ENCODE measurements around the gene ZSCAN26.

The ZSCAN26 gene

DNA sequence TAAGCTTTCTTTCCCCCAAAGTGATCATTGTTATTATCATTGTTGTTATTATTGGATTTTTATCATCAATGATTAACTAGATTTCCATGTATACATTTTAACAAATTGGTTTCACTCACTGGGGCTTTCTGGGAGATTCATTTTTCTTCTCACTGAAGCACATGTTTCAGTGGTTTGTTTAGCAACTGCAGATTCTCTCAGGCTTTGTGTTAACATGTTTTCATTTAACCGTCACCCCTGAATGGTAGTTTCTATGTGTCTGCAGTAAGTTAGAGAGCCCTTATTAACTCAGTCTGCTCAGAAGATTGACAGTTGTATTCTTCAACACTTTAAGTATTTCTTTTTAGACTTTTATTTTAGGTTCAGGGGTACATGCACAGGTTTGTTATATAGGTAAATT, 27.3 kb upstream of the ZSCAN26 start:
- Mint-ChIP-seq H3K27me3 (ENCODE audit: low read depth) (no peaks in the 10 kb centered on the region), H3K4me1 (no peaks in the 10 kb centered on the region)
- TF ChIP-seq, protein P1, sequence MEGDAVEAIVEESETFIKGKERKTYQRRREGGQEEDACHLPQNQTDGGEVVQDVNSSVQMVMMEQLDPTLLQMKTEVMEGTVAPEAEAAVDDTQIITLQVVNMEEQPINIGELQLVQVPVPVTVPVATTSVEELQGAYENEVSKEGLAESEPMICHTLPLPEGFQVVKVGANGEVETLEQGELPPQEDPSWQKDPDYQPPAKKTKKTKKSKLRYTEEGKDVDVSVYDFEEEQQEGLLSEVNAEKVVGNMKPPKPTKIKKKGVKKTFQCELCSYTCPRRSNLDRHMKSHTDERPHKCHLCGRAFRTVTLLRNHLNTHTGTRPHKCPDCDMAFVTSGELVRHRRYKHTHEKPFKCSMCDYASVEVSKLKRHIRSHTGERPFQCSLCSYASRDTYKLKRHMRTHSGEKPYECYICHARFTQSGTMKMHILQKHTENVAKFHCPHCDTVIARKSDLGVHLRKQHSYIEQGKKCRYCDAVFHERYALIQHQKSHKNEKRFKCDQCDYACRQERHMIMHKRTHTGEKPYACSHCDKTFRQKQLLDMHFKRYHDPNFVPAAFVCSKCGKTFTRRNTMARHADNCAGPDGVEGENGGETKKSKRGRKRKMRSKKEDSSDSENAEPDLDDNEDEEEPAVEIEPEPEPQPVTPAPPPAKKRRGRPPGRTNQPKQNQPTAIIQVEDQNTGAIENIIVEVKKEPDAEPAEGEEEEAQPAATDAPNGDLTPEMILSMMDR (IDR thresholded peaks at IDR 0.05; ENCODE audit: unreplicated experiment in 3 of 3), result no peak

DNA sequence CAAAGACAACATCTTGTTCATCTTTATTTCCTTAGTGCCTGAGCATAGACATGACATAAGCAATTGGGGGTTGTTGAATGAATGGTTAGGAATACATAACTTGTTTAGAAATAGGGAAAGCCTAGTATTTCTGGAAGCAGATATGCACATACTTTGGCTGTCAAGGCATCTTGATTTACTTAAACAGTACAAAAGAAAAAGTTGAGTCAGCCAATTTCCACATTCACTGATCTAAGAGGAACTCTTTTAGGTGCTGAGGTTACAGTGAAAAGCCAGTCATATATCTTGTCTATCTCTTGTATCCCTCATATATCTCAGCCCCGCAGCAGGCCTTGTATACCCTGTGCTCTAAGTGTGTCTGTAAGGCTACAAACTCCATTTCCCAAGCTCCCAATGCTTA, 26.5 kb upstream of the ZSCAN26 start:
- H3K9me3 Mint-ChIP-seq, result no peaks in the 10 kb centered on the region
- peaks cover 58% of the 10 kb centered on the region for H3K36me3 Mint-ChIP-seq (ENCODE audit: low read depth)
- TF ChIP-seq, protein P1 (IDR thresholded peaks at IDR 0.05; ENCODE audit: unreplicated experiment in 3 of 3), result no peak
- no peaks in the 10 kb centered on the region for H3K4me1 Mint-ChIP-seq
- H3K27me3 Mint-ChIP-seq (ENCODE audit: low read depth), result no peaks in the 10 kb centered on the region
- no peak overlapping the region for H3K27ac Mint-ChIP-seq
- H3K4me3 Mint-ChIP-seq, result no peak overlapping the region

More for the DNA sequence above, 27.3 kb upstream of the ZSCAN26 start:
- Mint-ChIP-seq H3K9me3 (no peaks in the 10 kb centered on the region), H3K4me3 (no peak overlapping the region), H3K27ac (no peak overlapping the region), H3K36me3 (ENCODE audit: low read depth) (peaks cover 61% of the 10 kb centered on the region)

DNA sequence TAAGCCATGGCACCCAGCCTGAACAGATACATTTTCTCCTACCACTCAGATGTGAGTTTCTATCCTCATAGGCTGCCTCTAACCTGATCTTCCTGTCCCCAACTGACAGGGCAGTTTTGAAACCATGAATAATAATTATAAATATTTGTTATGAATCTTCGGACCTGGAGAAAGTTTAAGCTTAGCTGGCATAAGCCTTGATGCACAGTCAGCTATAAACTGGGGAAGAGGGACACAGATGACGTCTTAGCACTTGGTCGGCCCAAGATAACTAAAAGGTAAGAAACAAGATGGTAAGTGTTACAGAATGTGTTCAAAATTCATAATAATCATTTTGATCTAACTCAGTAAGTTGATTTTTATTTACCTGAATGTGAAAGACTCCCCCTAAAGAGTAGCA, 23.0 kb upstream of the ZSCAN26 start:
- no peaks in the 10 kb centered on the region for H3K27me3 Mint-ChIP-seq (ENCODE audit: low read depth)
- H3K36me3 Mint-ChIP-seq (ENCODE audit: low read depth), result peaks cover 57% of the 10 kb centered on the region
- H3K9me3 Mint-ChIP-seq, result no peaks in the 10 kb centered on the region
- H3K4me1 Mint-ChIP-seq, result no peaks in the 10 kb centered on the region
- no peak overlapping the region for H3K27ac Mint-ChIP-seq
- TF ChIP-seq, protein P1 (IDR thresholded peaks at IDR 0.05; ENCODE audit: unreplicated experiment in 3 of 3), result no peak
- no peak overlapping the region for H3K4me3 Mint-ChIP-seq

DNA sequence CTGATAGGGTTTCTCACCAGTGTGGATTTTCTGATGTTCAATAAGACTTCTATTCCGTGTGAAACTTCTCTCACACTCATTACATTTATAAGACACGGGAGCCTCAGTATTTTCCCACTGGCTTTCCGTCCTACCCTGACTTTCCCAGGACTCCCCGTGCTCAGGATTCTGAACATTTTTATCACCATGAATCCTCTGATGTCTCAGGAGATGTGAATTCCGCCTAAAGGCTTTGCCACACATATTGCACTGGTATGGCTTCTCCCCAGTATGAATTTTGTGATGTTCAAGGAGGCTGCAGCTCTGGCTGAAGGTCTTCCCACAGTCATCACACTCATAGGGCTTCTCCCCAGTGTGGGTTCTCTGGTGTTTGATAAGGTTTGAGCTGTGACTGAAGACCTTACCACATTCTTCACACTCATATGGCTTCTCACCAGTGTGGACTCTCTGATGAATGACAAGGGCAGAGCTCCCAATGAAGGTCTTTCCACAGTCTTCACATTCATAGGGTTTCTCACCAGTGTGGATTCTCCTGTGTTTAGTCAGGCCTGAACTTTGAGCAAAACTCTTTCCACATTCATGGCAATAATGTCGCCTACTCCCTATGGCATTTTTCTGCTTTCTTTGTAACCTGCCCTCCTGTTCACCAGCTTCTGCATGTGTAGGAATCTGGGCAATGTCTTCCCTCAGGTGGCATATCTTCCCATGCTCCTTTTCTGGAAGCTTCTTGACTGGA, 21.6 kb upstream of the ZSCAN26 start:
- Mint-ChIP-seq H3K4me3 (no peak overlapping the region), H3K4me1 (no peaks in the 10 kb centered on the region), H3K27ac (no peak overlapping the region), H3K27me3 (ENCODE audit: low read depth) (no peaks in the 10 kb centered on the region), H3K9me3 (no peaks in the 10 kb centered on the region), H3K36me3 (ENCODE audit: low read depth) (peaks cover 55% of the 10 kb centered on the region)
- TF ChIP-seq, protein P1 (IDR thresholded peaks at IDR 0.05; ENCODE audit: unreplicated experiment in 3 of 3), result no peak

DNA sequence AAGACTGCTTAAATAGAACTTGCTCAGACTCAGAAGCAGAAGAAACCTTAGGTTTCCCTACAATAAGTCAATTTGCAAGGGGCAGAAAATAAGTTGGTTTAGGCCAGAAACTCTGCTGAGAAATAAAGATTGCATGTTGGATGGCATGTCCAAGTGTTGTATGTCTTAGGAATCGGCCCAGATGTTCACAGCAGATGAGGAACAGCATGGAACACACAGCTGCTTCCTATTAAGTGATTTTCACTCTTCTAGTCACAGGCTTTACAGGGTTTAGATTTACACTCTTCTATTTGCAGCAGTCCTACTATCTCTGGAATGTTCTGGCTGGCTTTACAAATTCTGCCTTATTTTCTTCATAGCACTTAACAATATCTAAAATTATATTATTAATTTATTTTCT, 18.0 kb upstream of the ZSCAN26 start:
- H3K4me1 Mint-ChIP-seq, result peaks cover 18% of the 10 kb centered on the region
- H3K27ac Mint-ChIP-seq, result no peak overlapping the region
- H3K4me3 Mint-ChIP-seq, result peak overlapping the region in 1 of 3 experiments; percentile 54
- H3K27me3 Mint-ChIP-seq (ENCODE audit: low read depth), result no peaks in the 10 kb centered on the region
- TF ChIP-seq, protein P1 (IDR thresholded peaks at IDR 0.05; ENCODE audit: unreplicated experiment in 3 of 3), result no peak
- peaks cover 45% of the 10 kb centered on the region for H3K36me3 Mint-ChIP-seq (ENCODE audit: low read depth)
- H3K9me3 Mint-ChIP-seq, result no peaks in the 10 kb centered on the region

DNA sequence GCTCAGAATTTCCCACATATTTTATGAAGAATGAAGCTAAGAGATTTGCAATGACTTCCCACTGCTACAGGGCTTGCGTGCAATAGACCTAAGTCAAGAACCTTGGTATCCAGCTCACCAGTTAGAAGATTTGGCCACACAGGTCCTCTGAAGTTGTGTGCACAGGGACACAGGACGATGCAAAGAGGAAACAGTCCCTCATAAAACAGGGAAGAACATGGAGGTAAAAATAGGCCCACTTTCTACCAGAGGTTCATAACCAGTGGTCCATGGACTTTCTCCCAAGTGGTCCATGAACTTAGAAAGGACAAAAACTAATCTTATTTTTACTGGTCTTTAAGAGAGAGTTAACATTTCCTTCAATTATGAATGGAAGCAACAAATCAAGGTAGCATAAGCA, 16.2 kb upstream of the ZSCAN26 start:
- Mint-ChIP-seq H3K4me1 (peaks cover 18% of the 10 kb centered on the region), H3K9me3 (no peaks in the 10 kb centered on the region), H3K27ac (peak overlapping the region in 1 of 3 experiments; percentile 33), H3K36me3 (ENCODE audit: low read depth) (peaks cover 31% of the 10 kb centered on the region), H3K4me3 (peak overlapping the region; percentile 79 to 92 (median 90)), H3K27me3 (ENCODE audit: low read depth) (no peaks in the 10 kb centered on the region)
- TF ChIP-seq, protein P1 (IDR thresholded peaks at IDR 0.05; ENCODE audit: unreplicated experiment in 3 of 3), result no peak
